HG02610 (cell line): Measurements from ENCODE around the gene RCN1.
A peak's percentile ranks its signal among the peaks of the same experiment; 100 is the strongest.
"Not testable (repeated sequence)": the region's sequence is repeated elsewhere in the genome, so short reads cannot be mapped to it uniquely, and the experiment has no call there.

Source experiments
- ATAC-seq: cut with Tn5 transposase; IDR thresholded peaks from one replicate; pipeline ENCODE4 v1.9.1; 2021; ENCODE audit warnings: mild to moderate bottlenecking, moderate library complexity; ENCODE audit not compliant: unreplicated experiment

RCN1 gene

GRCh38 chr11:32073644-32074026, 17.2 kb upstream of the RCN1 start:
- ATAC-seq = no peak

- no peak for ATAC-seq
Observed at GRCh38 chr11:32079553-32079952, 11.3 kb upstream of the RCN1 start.

GRCh38 chr11:32080361-32080980, 10.4 kb upstream of the RCN1 start:
- ATAC-seq = no peak

GRCh38 chr11:32081129-32081641, 9.7 kb upstream of the RCN1 start:
- peak; percentile 39 for ATAC-seq

GRCh38 chr11:32081901-32082300, 9.0 kb upstream of the RCN1 start:
- no peak for ATAC-seq

GRCh38 chr11:32082346-32082986, 8.4 kb upstream of the RCN1 start:
- no peak for ATAC-seq

GRCh38 chr11:32087597-32087996, 3.3 kb upstream of the RCN1 start:
- ATAC-seq = peak; percentile 12

- ATAC-seq = peak; percentile 40
Observed at GRCh38 chr11:32088117-32088941, 2.5 kb upstream of the RCN1 start.

GRCh38 chr11:32092581-32093170, 1.8 kb downstream of the RCN1 start:
- no peak for ATAC-seq

- no peak for ATAC-seq
Observed at GRCh38 chr11:32094923-32095322, 4.0 kb downstream of the RCN1 start.

GRCh38 chr11:32098142-32098903, 7.4 kb downstream of the RCN1 start:
- no peak for ATAC-seq

GRCh38 chr11:32099516-32099915, 8.6 kb downstream of the RCN1 start:
- ATAC-seq = no peak

GRCh38 chr11:32100495-32100894, 9.6 kb downstream of the RCN1 start:
- ATAC-seq = no peak

- ATAC-seq = no peak
Observed at GRCh38 chr11:32101791-32102190, 10.9 kb downstream of the RCN1 start.

GRCh38 chr11:32103121-32103719, 12.3 kb downstream of the RCN1 start:
- ATAC-seq = not testable (repeated sequence)

- ATAC-seq = no peak
Observed at GRCh38 chr11:32103941-32104340, 13.1 kb downstream of the RCN1 start.

GRCh38 chr11:32105871-32106560, 15.1 kb downstream of the RCN1 start:
- peak; percentile 73 for ATAC-seq

GRCh38 chr11:32107647-32108046, 16.8 kb downstream of the RCN1 start:
- ATAC-seq = peak; percentile 35

- ATAC-seq = no peak
Observed at GRCh38 chr11:32108576-32108975, 17.7 kb downstream of the RCN1 start.

- no peak for ATAC-seq
Observed at GRCh38 chr11:32109138-32109537, 18.3 kb downstream of the RCN1 start.
